Measurements from ENCODE around the gene GFI1.

DNA sequence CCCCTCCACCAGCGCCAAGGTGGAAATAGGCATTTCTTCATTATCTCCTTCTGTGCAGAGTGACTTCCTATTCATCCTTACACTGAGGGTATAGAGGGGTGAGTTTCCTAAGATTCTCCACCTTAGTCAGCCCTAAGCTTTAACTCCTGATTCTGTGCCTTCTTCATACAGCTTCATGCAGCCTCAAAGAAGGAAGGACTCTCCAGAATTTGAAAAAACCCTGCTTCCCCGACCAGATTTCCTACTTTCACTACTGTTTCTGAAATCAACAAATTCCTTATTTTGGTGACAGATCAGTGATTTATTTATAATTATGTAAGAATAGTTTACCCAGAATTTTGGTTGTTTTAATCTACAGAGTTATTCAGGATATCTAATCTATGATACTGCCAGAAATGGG is 28.6 kb downstream of the GFI1 start:
- no peak for TF ChIP-seq POLR2A (IDR thresholded peaks at IDR 0.05; ENCODE audit: low read length)
- no peak for TF ChIP-seq GATA1 (IDR thresholded peaks at IDR 0.05; ENCODE audit: low read depth, low read length)

Data from erythroblast (primary cell).